Heart left ventricle (tissue), 13 donors: Measurements from ENCODE around the gene SENP5.

Experiments used
- CTCF ChIP-seq, 12 donors: fragments of 200-600 bp; sonication (generic) in 4 of 12; IDR thresholded peaks; one replicate each; pipeline versions ENCODE4 v1.5.0 to v1.8.0; 2018 to 2022; ENCODE audit warnings: antibody characterized with exemption in 12 of 12, mild to moderate bottlenecking in 5 of 12
- POLR2A ChIP-seq, 2 donors: fragments of 450-650 bp; IDR thresholded peaks; one replicate each; pipeline ENCODE4 v1.6.1; 2017; ENCODE audit warnings: antibody characterized with exemption in 2 of 2, mild to moderate bottlenecking in 2 of 2, moderate library complexity in 2 of 2
- donor health status: ischemic (EF 13 %, LVEDD 7.1; RV severe dilation, severe dysfunction).
- donor health status: DM: no; HTN: yes; CAD: no.
- donor health status: DM: no; HTN: no; CAD: no.
- donor health status: ischemic (EF 25% LVEDD 6.9; RV normal size, moderate dysfunction).
- donor health status: ischemic (EF 25% LVEDD 5.7; RV mildly dilated, moderate dysfunction).
- donor health status: ischemic (EF 35%, LVEDD 5.7; RV mildly dilated, moderate dysfunction).
- donor health status: nonischemic (EF 11% LVEDD 7.7; RV severe dilation, severe dysfunction).
- donor health status: DM: yes; HTN: yes; CAD: no.
- donor health status: PGD.
- donor health status: ischemic (EF 29% LVEDD 5.4; RV normal size, mild dysfunction).
- donor health status: nonischemic (EF 23%, LVEDD 6.1; RV moderate dilation, normal function).

DNA sequence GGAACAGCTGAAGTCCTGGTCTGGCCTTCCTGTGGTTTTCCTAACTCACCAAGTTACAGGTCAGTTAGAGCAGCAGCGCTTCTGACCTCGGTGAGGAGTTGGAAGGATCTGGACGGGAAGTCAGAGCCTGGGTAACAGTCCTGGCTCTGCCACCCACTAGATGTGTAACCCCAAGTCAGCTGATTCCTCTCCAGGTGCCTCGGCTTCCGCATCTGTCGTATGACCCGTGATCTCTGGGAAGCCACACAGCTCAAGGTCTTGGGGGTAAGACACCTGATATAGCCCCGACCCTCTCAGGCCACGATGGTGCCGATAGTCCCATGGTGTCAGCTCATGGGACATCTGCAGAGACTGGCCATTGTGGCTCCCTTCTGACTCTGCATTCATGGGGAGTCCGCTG lies 109.2 kb downstream of the SENP5 start:
- TF ChIP-seq CTCF (IDR thresholded peaks at IDR 0.05) = no peak
- no peak for TF ChIP-seq POLR2A (IDR thresholded peaks at IDR 0.05)
